Measurements from ENCODE around the gene MED9.

DNA sequence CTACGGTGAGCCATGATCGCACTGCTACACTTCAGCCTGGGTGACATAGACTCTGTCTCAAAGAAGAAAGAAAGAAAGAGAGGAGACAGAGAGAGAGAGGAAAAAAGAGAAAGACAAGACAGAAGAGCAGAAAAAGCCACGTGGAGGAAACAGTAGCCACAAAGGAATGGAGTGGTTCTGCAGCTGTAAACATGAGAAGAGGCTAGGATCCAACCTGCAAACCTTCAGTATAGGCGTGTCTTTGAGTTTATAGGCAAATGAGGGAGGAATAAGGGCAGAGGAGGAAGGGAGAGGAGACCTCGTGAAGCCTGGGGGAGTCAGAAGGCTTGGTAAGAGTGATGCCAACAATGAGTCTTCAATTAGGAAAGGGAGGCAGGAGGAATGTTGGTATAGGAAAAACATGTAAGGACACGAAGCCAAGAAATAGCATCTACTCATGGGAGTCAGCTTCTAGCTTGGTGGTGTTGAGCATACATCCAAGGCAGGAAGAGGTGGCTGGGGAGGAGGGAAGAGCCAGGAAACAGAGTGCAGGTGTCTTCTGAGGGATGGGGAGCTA lies 3.9 kb downstream of the MED9 start:
- TF ChIP-seq POLR2A (IDR thresholded peaks at IDR 0.05) = no peak
- no peak for TF ChIP-seq EP300 (IDR thresholded peaks at IDR 0.05)
- TF ChIP-seq POLR2AphosphoS5 (IDR thresholded peaks at IDR 0.05) = no peak
- TF ChIP-seq, protein P1, sequence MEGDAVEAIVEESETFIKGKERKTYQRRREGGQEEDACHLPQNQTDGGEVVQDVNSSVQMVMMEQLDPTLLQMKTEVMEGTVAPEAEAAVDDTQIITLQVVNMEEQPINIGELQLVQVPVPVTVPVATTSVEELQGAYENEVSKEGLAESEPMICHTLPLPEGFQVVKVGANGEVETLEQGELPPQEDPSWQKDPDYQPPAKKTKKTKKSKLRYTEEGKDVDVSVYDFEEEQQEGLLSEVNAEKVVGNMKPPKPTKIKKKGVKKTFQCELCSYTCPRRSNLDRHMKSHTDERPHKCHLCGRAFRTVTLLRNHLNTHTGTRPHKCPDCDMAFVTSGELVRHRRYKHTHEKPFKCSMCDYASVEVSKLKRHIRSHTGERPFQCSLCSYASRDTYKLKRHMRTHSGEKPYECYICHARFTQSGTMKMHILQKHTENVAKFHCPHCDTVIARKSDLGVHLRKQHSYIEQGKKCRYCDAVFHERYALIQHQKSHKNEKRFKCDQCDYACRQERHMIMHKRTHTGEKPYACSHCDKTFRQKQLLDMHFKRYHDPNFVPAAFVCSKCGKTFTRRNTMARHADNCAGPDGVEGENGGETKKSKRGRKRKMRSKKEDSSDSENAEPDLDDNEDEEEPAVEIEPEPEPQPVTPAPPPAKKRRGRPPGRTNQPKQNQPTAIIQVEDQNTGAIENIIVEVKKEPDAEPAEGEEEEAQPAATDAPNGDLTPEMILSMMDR (IDR thresholded peaks at IDR 0.05) = no peak
